Testis (tissue), 3 donors: ENCODE measurements around the gene LDB1. TPM values are rescaled to one million over a fixed set of nuclear protein-coding genes. Genes with fewer than 3 reads are reported as not detected.

Source experiments
- DNase-seq: peaks from one replicate; pipeline ENCODE4 v3.0.0-alpha.2; 2019
- H3K27ac ChIP-seq, 2 donors: fragments of 200-600 bp; sonication (generic); one replicate each; pipeline ENCODE4 v1.5.1; 2019
- H3K27me3 ChIP-seq: fragments of 200-600 bp; sonication (generic); one replicate; pipeline ENCODE4 v1.5.1; 2019
- H3K36me3 ChIP-seq: fragments of 200-600 bp; sonication (generic); one replicate; pipeline ENCODE4 v1.5.1; 2017; ENCODE audit warnings: low read depth; ENCODE audit errors: missing control alignments
- H3K4me1 ChIP-seq: fragments of 200-600 bp; sonication (generic); one replicate; pipeline ENCODE4 v1.5.1; 2019
- H3K4me3 ChIP-seq, 2 donors: fragments of 200-600 bp; sonication (generic); one replicate each; pipeline ENCODE4 v1.5.1; 2017 to 2019
- H3K9me3 ChIP-seq: fragments of 200-600 bp; sonication (generic); one replicate; pipeline ENCODE4 v1.5.1; 2017
- CTCF ChIP-seq, 3 experiments: fragments of 450-650 bp in 2 of 3; fragments of 200-600 bp in 1 of 3; sonication (generic) in 1 of 3; IDR thresholded peaks; one replicate each; pipeline ENCODE4 v1.5.1; 2016 to 2019; ENCODE audit warnings: antibody characterized with exemption in 3 of 3, mild to moderate bottlenecking in 2 of 3, moderate library complexity in 1 of 3
- POLR2A ChIP-seq: fragments of 450-650 bp; IDR thresholded peaks from one replicate; pipeline ENCODE4 v1.6.1; 2017; ENCODE audit warnings: antibody characterized with exemption, mild to moderate bottlenecking, moderate library complexity
- WGBS, 2 donors: methylation state at CpG; one replicate each; pipeline ENCODE4 v1.1.5; 2018; 5-methylcytosine and 5-hydroxymethylcytosine counted together
- intact Hi-C: fragments of 100-400 bp; cut with DNase I; formaldehyde crosslinking; loops from one replicate; pipeline ENCODE4 v1.15.1; 2023; ENCODE audit warnings: low total_unique reads
- polyA plus RNA-seq: library from polyadenylated mRNA; stranded (reverse); fragments of 350-450 nt; fragmentation: Illumina TruSeq; extraction: RNeasy Lipid Tissue Mini Kit (QIAGEN cat#74804); gene quantifications from one replicate; pipeline ENCODE4 v1.2.3, GENCODE V29; 2014; ENCODE audit warnings: low read depth, low replicate concordance; ENCODE audit not compliant: insufficient read depth
- small RNA-seq, 2 donors: library from RNA; depleted of rRNA; stranded (forward); fragments of <200 nt; gene quantifications; one replicate each; pipeline ENCODE3, GENCODE V24; 2016
- total RNA-seq, 2 donors: library from RNA; depleted of rRNA; stranded (reverse); fragments of >200 nt; gene quantifications; one replicate each; pipeline ENCODE4 v1.2.3, GENCODE V29; 2016

Gene LDB1
- total and polyA plus RNA-seq, 3 donors from 2014 or later, result 64.2 to 90.5 (median 80.0) TPM

GRCh38 chr10:102064503-102064867, 55.7 kb downstream of the LDB1 start:
- TF ChIP-seq POLR2A, result no peak
- peak overlapping the region; percentile 81 to 90 for H3K27ac ChIP-seq
- DNase-seq, result no peak
- H3K36me3 ChIP-seq, result no peaks in the 10 kb centered on the region
- no peaks in the 10 kb centered on the region for H3K9me3 ChIP-seq
- intact Hi-C loops, result no loop called here
- H3K4me1 ChIP-seq, result peaks cover 10% of the 10 kb centered on the region
- 44 to 51% methylated on average over 2 of the region's 2 CpGs for WGBS, 2 donors
- H3K27me3 ChIP-seq, result no peaks in the 10 kb centered on the region
- peak overlapping the region; percentile 93 to 94 for H3K4me3 ChIP-seq

- H3K9me3 ChIP-seq, result no peaks in the 10 kb centered on the region
- no peak for TF ChIP-seq POLR2A
- TF ChIP-seq CTCF (IDR thresholded peaks at IDR 0.05), result no peak
- H3K4me3 ChIP-seq, result no peak overlapping the region
- no peak overlapping the region for H3K27ac ChIP-seq
- no peaks in the 10 kb centered on the region for H3K27me3 ChIP-seq
- no peaks in the 10 kb centered on the region for H3K4me1 ChIP-seq
- H3K36me3 ChIP-seq, result no peaks in the 10 kb centered on the region
- DNase-seq, result no peak
- intact Hi-C loops, result no loop called here
Measured at GRCh38 chr10:102059987-102060386, 60.2 kb downstream of the LDB1 start.

Small RNA genes lying within 50 kb of the gene (small RNA-seq; reads per million reads assigned to genes)
- gene AL500527.1 (0 to 0.09 reads per million in 2 donors), gene AL500527.2 (0 reads per million in 2 donors)

Other genes with a start within 250 kb of the LDB1 start
- 10 to 100 TPM; 21.6 to 23.7 TPM for gene ARMH3, start 64.2 kb downstream of the LDB1 start, total RNA-seq
- gene ARMH3, start 64.2 kb downstream of the LDB1 start, polyA plus RNA-seq, result 20.2 TPM
- gene HPS6, start 55.0 kb downstream of the LDB1 start, total RNA-seq, result 10 to 100 TPM; 19.6 to 23.2 TPM
- gene HPS6, start 55.0 kb downstream of the LDB1 start, polyA plus RNA-seq, result 9.7 TPM
- gene PPRC1, start 12.7 kb upstream of the LDB1 start, total RNA-seq, result 10 to 100 TPM; 38.7 to 49.1 TPM
- gene PPRC1, start 12.7 kb upstream of the LDB1 start, polyA plus RNA-seq, result 27.0 TPM
- 10 to 100 TPM; 53.7 to 63.8 TPM for gene NOLC1, start 32.0 kb upstream of the LDB1 start, total RNA-seq
- 46.6 TPM for gene NOLC1, start 32.0 kb upstream of the LDB1 start, polyA plus RNA-seq
- 1 to 10 TPM; 1.5 to 2.8 TPM for gene ELOVL3, start 105.9 kb upstream of the LDB1 start, total RNA-seq
- 5.0 TPM for gene ELOVL3, start 105.9 kb upstream of the LDB1 start, polyA plus RNA-seq
- gene PITX3, start 121.1 kb upstream of the LDB1 start, total RNA-seq, result under 1 TPM; 0.55 to 0.74 TPM
- 0.69 TPM for gene PITX3, start 121.1 kb upstream of the LDB1 start, polyA plus RNA-seq
- gene GBF1, start 125.2 kb upstream of the LDB1 start, total RNA-seq, result 10 to 100 TPM; 58.2 to 72.1 TPM
- 76.4 TPM for gene GBF1, start 125.2 kb upstream of the LDB1 start, polyA plus RNA-seq